GM12878 (cell line): ENCODE data around the gene HIC1. TPM values are rescaled to one million over a fixed set of nuclear protein-coding genes. Genes with fewer than 3 reads are reported as not detected.

Experiments used
- ATAC-seq: fragments of 200-7000 bp; cut with Tn5 transposase; 3 replicates; pipeline ENCODE4 v1.9.1; 2020; ENCODE audit warnings: mild to moderate bottlenecking, moderate library complexity
- BruUV-seq: library from RNA; stranded (reverse); fragments of 400-500 nt; replicated peaks from 2 replicates; lab custom pipeline; 2021; lab: Mats Ljungman, UMichigan
- CTCF ChIA-PET: fragments of 300-600 bp; sonication (Branson Sonifier 250); formaldehyde crosslinking; extraction: SDS; loops from one replicate; lab custom pipeline; 2021; ENCODE audit warnings: inconsistent platforms; lab: Yijun Ruan, JAX
- POLR2A ChIA-PET: fragments of 350-600 bp; formaldehyde crosslinking; extraction: SDS; loops from one replicate; lab custom pipeline; 2021; ENCODE audit warnings: inconsistent platforms; lab: Charles Lee
- RAD21 ChIA-PET: fragments of 300-600 bp; sonication (Branson Sonifier 250); formaldehyde crosslinking; loops from one replicate; lab custom pipeline; 2023; ENCODE audit warnings: antibody characterized with exemption; ENCODE audit not compliant: unreplicated experiment; lab: Charles Lee
- SMC1A ChIA-PET: fragments of 300-600 bp; sonication (Branson Sonifier 250); formaldehyde crosslinking; loops from one replicate; lab custom pipeline; 2023; ENCODE audit not compliant: unreplicated experiment, uncharacterized antibody; lab: Charles Lee
- DNase-seq: peaks from one replicate; pipeline ENCODE4 v3.0.0-alpha.2; 2011; ENCODE audit warnings: low read depth, low spot score
- FAIRE-seq: peaks from 3 replicates; lab custom pipeline; 2011; peaks lifted over from hg19 to GRCh38; lab: Jason Lieb, UNC
- H2AFZ ChIP-seq: 2 replicates; pipeline ENCODE4 v1.6.0; 2011; ENCODE audit warnings: low read depth, low read length, control low read depth; ENCODE audit not compliant: control insufficient read depth
- H3K27ac ChIP-seq: 2 replicates; pipeline ENCODE4 v1.5.1; 2011; ENCODE audit warnings: control low read depth; ENCODE audit not compliant: control insufficient read depth, insufficient read depth
- H3K27me3 ChIP-seq, 2 experiments: replicated peaks in 1 of 2; 2 replicates each; pipeline versions ENCODE4 v1.6.0 to v1.6.1; 2011; ENCODE audit warnings: low read length in 1 of 2; ENCODE audit not compliant: control insufficient read depth in 2 of 2, insufficient read depth in 2 of 2
- H3K36me3 ChIP-seq, 2 experiments: 2 replicates each; pipeline ENCODE4 v1.5.1; 2011; ENCODE audit warnings: low read length in 1 of 2; ENCODE audit not compliant: control insufficient read depth in 2 of 2, insufficient read depth in 2 of 2
- H3K4me1 ChIP-seq: 2 replicates; pipeline ENCODE4 v1.6.1; 2011; ENCODE audit warnings: mild to moderate bottlenecking, low read length, moderate library complexity, mixed read lengths; ENCODE audit not compliant: control insufficient read depth, insufficient read depth
- H3K4me2 ChIP-seq: 2 replicates; pipeline ENCODE4 v1.6.0; 2011; ENCODE audit warnings: control low read depth; ENCODE audit not compliant: control insufficient read depth, insufficient read depth
- H3K4me3 ChIP-seq: fragments of 200-600 bp; sonication (generic); 2 replicates; pipeline ENCODE4 v1.5.1; 2016
- H3K79me2 ChIP-seq: 2 replicates; pipeline ENCODE4 v1.6.0; 2011; ENCODE audit warnings: low read length; ENCODE audit not compliant: control insufficient read depth, insufficient read depth
- H3K9ac ChIP-seq: 2 replicates; pipeline ENCODE4 v1.8.0; 2011; ENCODE audit warnings: low read length, control low read depth, mixed read lengths; ENCODE audit not compliant: control insufficient read depth, insufficient read depth
- H3K9me3 ChIP-seq: replicated peaks from 3 replicates; pipeline ENCODE4 v1.5.1; 2011; ENCODE audit warnings: mild to moderate bottlenecking, low read length; ENCODE audit not compliant: control insufficient read depth, insufficient read depth
- H4K20me1 ChIP-seq: 2 replicates; pipeline ENCODE4 v1.6.0; 2011; ENCODE audit not compliant: control insufficient read depth, insufficient read depth
- BCL3 ChIP-seq: IDR thresholded peaks from 2 replicates; pipeline ENCODE4 v1.6.1; 2011; ENCODE audit warnings: borderline replicate concordance, low read depth, mild to moderate bottlenecking, moderate library complexity, low read length; ENCODE audit not compliant: insufficient read depth, poor library complexity, severe bottlenecking
- CBX3 ChIP-seq: fragments of 200-600 bp; sonication (generic); IDR thresholded peaks from 2 replicates; pipeline ENCODE4 v1.6.1; 2016; ENCODE audit warnings: low read depth, borderline replicate concordance
- HSF1 ChIP-seq: fragments of 150-350 bp; IDR thresholded peaks from 2 replicates; pipeline ENCODE4 v1.6.1; 2014; ENCODE audit warnings: mild to moderate bottlenecking, low read depth, low read length
- POLR2A ChIP-seq: IDR thresholded peaks from 2 replicates; pipeline ENCODE4 v1.6.1; 2011; ENCODE audit warnings: low read depth, mild to moderate bottlenecking, low read length
- WGBS: methylation state at CpG from one replicate; pipeline ENCODE4 v1.1.6; 2016; ENCODE audit warnings: low lambda C conversion rate; ENCODE audit not compliant: insufficient replicate concordance, insufficient coverage; ENCODE audit errors: missing lambda C conversion rate; 5-methylcytosine and 5-hydroxymethylcytosine counted together
- in situ Hi-C: fragments of 300-500 bp; cut with MboI; formaldehyde crosslinking; loops from 9 replicates; pipeline ENCODE4 v1.14.3; 2018; ENCODE audit warnings: mixed read lengths
- intact Hi-C: fragments of 100-400 bp; cut with micrococcal nuclease; formaldehyde crosslinking; loops from one replicate; pipeline ENCODE4 v1.14.2; 2022; ENCODE audit not compliant: unreplicated experiment
- polyA plus RNA-seq, 11 experiments: library from polyadenylated mRNA; depleted of rRNA in 4 of 11; unstranded in 6 of 11; stranded (reverse) in 5 of 11; fragments of >200 nt; fragmentation: Nextera tagmentation in 4 of 11; fragmentation: Illumina TruSeq in 1 of 11; extraction: Ambion mirVana in 4 of 11; extraction: Trizol in 1 of 11; gene quantifications; 1 replicate in 1 of 11; 2 replicates in 10 of 11; pipeline versions ENCODE4 v1.2.1 to v1.2.3, GENCODE V29; 2011 to 2016; ENCODE audit warnings: inconsistent platforms in 2 of 11, missing spikeins in 2 of 11, low read depth in 1 of 11
- total RNA-seq, 4 experiments: library from RNA; depleted of rRNA in 3 of 4; stranded (reverse); fragments of >200 nt in 3 of 4; fragmentation: Illumina TruSeq in 1 of 4; extraction: Trizol in 1 of 4; gene quantifications; 2 replicates each; pipeline versions ENCODE4 v1.2.1 to v1.2.3, GENCODE V29; 2013 to 2021
- TF ChIP-seq, protein P1 (sequence below): IDR thresholded peaks from 2 replicates; pipeline ENCODE4 v1.6.1; 2011; ENCODE audit warnings: low read depth, low read length, improper control_type of control experiment, borderline replicate concordance

HIC1 gene
- total and polyA plus RNA-seq, 10 of the 15 experiments (the other 5 are each of a cell fraction or from before 2014, with no cell fraction given), result 0.11 to 61.1 (median 4.9) TPM

- no peaks in the 10 kb centered on the region for H3K9me3 ChIP-seq
- H3K4me2 ChIP-seq, result no peak overlapping the region
- no peaks in the 10 kb centered on the region for H3K27me3 ChIP-seq
- no peaks in the 10 kb centered on the region for H3K79me2 ChIP-seq
- no peaks in the 10 kb centered on the region for H4K20me1 ChIP-seq
- peaks cover 14 to 29% of the 10 kb centered on the region in 2 experiments for H3K36me3 ChIP-seq
- BruUV-seq, result no TSS peak
- peaks cover 48% of the 10 kb centered on the region for H3K4me1 ChIP-seq
- POLR2A ChIA-PET, result interaction anchor here (1.2 to 12.5 kb wide), 2 partner anchors 10 to 21 kb away, joined by 3 to 148 read pairs; no protein-coding TSS in a partner anchor
- WGBS, result 85% methylated on average over 10 of the region's 10 CpGs
- no peak for ATAC-seq
- TF ChIP-seq HSF1 (no peak), CBX3 (no peak), POLR2A (peak; percentile 83), BCL3 (peak; percentile 78)
- TF ChIP-seq, protein P1, sequence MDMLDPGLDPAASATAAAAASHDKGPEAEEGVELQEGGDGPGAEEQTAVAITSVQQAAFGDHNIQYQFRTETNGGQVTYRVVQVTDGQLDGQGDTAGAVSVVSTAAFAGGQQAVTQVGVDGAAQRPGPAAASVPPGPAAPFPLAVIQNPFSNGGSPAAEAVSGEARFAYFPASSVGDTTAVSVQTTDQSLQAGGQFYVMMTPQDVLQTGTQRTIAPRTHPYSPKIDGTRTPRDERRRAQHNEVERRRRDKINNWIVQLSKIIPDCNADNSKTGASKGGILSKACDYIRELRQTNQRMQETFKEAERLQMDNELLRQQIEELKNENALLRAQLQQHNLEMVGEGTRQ, result no peak
- SMC1A ChIA-PET, result interaction anchor here (0.6 to 3.9 kb wide), 4 partner anchors 18 to 180 kb away, joined by 3 to 27 read pairs (median 12); no protein-coding TSS in a partner anchor
- H2AFZ ChIP-seq, result no peak overlapping the region
- RAD21 ChIA-PET, result interaction anchor here (1.1 to 2.9 kb wide), 4 partner anchors 11 to 179 kb away, joined by 3 to 12 read pairs (median 8); partner anchors contain the start of gene HIC1
- no peak overlapping the region for H3K9ac ChIP-seq
- no peak for DNase-seq
- intact Hi-C loops, result no loop called here
- in situ Hi-C loops, result loop anchor here (10.0 kb wide), 1 partner anchor 179 kb away; no protein-coding TSS in a partner anchor
- H3K4me3 ChIP-seq, result no peak overlapping the region
- H3K27ac ChIP-seq, result no peak overlapping the region
- FAIRE-seq, result no peak
- CTCF ChIA-PET, result interaction anchor here (0.9 to 8.5 kb wide), 10 partner anchors 9 to 228 kb away, joined by 3 to 77 read pairs (median 3); partner anchors contain the start of gene HIC1
Observed at GRCh38 chr17:2065949-2066400, 11.1 kb downstream of the HIC1 start.
